ENCODE results near the gene PSMB10. TPM values are rescaled to one million over a fixed set of nuclear protein-coding genes. Genes with fewer than 3 reads are reported as not detected.

Gene PSMB10
- total RNA-seq, 4 donors from 2014 or later = 62.0 to 106 (median 79.9) TPM

DNA sequence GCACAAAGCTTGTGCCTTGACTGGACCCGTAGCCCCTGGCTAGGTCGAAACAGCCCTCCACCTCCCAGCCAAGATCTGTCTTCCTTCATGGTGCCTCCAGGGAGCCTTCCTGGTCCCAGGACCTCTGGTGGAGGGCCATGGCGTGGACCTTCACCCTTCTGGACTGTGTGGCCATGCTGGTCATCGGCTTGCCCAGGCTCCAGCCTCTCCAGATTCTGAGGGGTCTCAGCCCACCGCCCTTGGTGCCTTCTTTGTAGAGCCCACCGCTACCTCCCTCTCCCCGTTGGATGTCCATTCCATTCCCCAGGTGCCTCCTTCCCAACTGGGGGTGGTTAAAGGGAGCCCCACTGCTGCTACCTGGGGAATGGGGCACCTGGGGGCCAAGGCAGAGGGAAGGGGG, 8.5 kb downstream of the PSMB10 start:
- H3K27me3 ChIP-seq = no peaks in the 10 kb centered on the region
- H3K9me3 ChIP-seq = no peaks in the 10 kb centered on the region
- no peak overlapping the region for H3K4me3 ChIP-seq
- H3K4me1 ChIP-seq = peaks cover 0 to 4% (median 0%) of the 10 kb centered on the region in 4 donors
- no peak for DNase-seq
- peaks cover 0 to 61% (median 0%) of the 10 kb centered on the region in 3 donors for H3K36me3 ChIP-seq
- TF ChIP-seq, protein P1, sequence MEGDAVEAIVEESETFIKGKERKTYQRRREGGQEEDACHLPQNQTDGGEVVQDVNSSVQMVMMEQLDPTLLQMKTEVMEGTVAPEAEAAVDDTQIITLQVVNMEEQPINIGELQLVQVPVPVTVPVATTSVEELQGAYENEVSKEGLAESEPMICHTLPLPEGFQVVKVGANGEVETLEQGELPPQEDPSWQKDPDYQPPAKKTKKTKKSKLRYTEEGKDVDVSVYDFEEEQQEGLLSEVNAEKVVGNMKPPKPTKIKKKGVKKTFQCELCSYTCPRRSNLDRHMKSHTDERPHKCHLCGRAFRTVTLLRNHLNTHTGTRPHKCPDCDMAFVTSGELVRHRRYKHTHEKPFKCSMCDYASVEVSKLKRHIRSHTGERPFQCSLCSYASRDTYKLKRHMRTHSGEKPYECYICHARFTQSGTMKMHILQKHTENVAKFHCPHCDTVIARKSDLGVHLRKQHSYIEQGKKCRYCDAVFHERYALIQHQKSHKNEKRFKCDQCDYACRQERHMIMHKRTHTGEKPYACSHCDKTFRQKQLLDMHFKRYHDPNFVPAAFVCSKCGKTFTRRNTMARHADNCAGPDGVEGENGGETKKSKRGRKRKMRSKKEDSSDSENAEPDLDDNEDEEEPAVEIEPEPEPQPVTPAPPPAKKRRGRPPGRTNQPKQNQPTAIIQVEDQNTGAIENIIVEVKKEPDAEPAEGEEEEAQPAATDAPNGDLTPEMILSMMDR (IDR thresholded peaks at IDR 0.05) = no peak
- TF ChIP-seq POLR2A (IDR thresholded peaks at IDR 0.05) = no peak
- no peak overlapping the region for H3K27ac ChIP-seq

DNA sequence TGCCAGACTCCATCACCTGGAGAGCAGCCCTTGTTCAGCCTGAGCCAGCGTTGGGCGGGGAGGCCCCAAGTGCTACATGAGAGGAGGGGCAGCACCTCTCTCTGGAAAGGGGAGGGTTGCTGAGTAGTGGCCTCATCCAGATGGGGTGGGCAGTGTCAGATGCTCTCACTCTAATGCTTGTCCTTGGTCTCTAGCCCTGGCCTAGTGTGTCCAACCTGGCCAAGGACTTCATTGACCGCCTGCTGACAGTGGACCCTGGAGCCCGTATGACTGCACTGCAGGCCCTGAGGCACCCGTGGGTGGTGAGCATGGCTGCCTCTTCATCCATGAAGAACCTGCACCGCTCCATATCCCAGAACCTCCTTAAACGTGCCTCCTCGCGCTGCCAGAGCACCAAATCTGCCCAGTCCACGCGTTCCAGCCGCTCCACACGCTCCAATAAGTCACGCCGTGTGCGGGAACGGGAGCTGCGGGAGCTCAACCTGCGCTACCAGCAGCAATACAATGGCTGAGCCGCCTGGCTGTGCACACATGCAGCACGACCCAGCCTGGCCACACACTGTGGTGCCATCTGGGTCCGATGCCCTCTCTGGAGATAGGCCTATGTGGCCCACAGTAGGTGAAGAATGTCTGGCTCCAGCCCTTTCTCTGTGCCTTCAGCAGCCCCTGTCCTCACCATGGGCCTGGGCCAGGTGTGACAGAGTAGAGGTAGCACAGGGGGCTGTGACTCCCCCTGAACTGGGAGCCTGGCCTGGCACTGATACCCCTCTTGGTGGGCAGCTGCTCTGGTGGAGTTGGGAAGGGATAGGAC, 9.3 kb downstream of the PSMB10 start:
- H3K9me3 ChIP-seq = no peaks in the 10 kb centered on the region
- no peak overlapping the region for H3K27ac ChIP-seq
- DNase-seq = no peak
- peaks cover 0 to 4% (median 0%) of the 10 kb centered on the region in 4 donors for H3K4me1 ChIP-seq
- H3K27me3 ChIP-seq = no peaks in the 10 kb centered on the region
- no peak overlapping the region for H3K4me3 ChIP-seq
- no peak for TF ChIP-seq POLR2A (IDR thresholded peaks at IDR 0.05)
- TF ChIP-seq, protein P1 (IDR thresholded peaks at IDR 0.05) = no peak
- H3K36me3 ChIP-seq = peaks cover 0 to 57% (median 0%) of the 10 kb centered on the region in 3 donors

DNA sequence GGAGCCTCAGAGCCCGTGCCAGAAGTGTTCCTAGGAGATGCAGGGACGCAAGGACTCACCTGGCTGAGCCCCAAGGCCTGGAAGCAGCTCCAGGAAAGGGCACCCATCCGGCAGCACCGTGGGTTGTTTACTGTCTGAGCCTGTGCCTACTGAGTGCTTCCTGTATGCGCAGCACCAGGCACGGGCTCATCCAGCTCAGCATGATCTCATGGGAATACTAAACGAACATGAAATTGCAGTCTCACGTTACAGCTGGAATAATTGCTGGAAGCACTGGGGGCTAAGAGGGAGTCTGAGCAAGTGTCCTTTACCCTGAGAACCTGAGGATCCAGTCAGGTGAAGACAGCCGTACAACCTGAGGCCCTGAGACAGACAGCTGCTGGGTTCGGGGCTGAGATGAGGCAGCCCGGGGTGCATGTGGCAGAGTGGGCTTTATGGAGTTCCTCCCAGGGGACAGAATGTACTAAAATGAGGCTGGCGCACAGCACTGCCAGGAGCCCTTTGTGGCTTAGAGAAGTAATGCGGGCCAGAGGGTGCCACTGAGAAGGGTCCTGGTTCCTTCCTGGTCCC, 10.4 kb downstream of the PSMB10 start:
- no peaks in the 10 kb centered on the region for H3K27me3 ChIP-seq
- no peak for DNase-seq
- peaks cover 0 to 48% (median 0%) of the 10 kb centered on the region in 3 donors for H3K36me3 ChIP-seq
- peak overlapping the region in 1 of 4 donors; percentile 46 for H3K27ac ChIP-seq
- TF ChIP-seq, protein P1 (IDR thresholded peaks at IDR 0.05) = peak in 1 of 6 experiments; percentile 9
- TF ChIP-seq POLR2A (IDR thresholded peaks at IDR 0.05) = no peak
- peaks cover 0 to 4% (median 0%) of the 10 kb centered on the region in 4 donors for H3K4me1 ChIP-seq
- no peaks in the 10 kb centered on the region for H3K9me3 ChIP-seq
- H3K4me3 ChIP-seq = no peak overlapping the region

DNA sequence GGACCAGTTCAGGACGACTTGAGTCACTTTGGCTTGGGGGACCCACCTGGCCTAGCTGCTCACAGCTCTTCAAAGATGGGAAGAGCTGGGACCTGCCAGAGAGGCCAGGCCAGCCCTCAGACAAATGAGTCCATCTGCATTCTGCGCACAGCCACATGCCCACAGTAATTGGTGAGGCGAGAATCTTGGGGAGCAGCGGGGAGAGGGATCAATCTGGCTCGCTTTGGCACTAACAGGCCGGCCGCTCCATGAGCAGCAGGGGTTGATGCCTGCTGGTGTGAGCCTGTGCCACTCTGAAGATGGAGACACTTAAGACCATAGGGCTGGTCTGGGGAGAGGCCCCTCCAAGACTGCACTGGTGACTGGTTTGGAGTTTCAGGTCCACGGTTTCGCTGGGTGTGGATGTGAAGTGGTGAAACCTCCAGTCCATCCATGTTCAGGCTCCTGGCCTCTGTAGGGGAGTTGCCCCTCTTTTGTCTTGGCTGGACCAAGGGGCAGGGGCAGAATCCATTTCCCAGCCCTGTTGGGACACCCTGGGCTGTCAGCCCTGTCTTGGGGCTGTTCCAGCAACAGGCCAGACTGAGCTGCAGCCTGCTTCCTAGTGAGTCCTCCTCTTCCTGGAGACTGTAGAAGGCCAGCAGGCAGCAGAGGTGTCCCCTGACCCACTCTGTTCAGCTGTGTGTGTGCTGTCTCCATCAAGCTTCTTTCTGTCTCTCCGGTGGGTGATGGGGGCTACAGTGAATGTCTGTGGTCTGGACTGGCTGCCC, 12.3 kb downstream of the PSMB10 start:
- Histone ChIP-seq H3K27me3 (no peaks in the 10 kb centered on the region), H3K27ac (no peak overlapping the region), H3K4me1 (peaks cover 0 to 4% (median 0%) of the 10 kb centered on the region in 4 donors), H3K9me3 (no peaks in the 10 kb centered on the region), H3K4me3 (no peak overlapping the region), H3K36me3 (peaks cover 0 to 35% (median 0%) of the 10 kb centered on the region in 3 donors)
- TF ChIP-seq POLR2A (IDR thresholded peaks at IDR 0.05) = no peak
- TF ChIP-seq, protein P1 (IDR thresholded peaks at IDR 0.05) = no peak
- DNase-seq = no peak

DNA sequence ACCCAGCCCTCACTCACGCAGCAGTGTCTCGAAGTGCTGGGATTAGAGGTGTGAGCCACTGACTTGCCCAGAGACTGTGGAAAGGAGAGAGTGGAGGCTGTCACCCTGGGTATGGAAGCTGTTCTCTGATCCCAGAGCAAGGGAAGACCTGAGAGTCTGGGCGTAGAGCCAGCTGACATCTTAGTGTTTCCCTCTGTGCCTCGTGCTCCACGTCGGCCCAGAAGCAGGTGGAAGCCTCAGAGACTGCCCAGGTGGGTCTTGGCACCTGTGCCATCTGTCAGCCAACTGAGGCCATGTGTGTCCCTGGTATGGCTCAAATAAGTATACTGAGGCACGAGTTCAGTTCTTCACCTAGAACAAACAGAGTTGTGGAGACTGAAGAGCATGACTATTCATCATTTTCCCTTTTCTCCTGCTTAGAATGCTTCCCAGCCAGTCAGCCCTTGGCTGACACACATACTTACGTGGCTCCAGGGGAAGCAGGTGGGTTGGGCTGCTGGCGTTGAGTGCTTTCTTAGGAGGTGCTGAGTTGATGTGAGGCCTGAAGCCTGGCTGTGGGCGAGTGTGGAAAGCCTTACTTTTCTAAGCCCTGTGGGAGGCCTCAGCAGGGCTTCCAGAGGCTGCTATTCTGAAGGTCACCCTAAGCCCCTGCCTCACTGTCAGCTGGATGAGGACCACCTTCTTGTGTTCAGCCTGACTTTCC, 13.1 kb downstream of the PSMB10 start:
- Histone ChIP-seq H3K27me3 (no peaks in the 10 kb centered on the region), H3K27ac (no peak overlapping the region), H3K4me3 (no peak overlapping the region), H3K36me3 (peaks cover 0 to 34% (median 0%) of the 10 kb centered on the region in 3 donors), H3K9me3 (no peaks in the 10 kb centered on the region), H3K4me1 (peaks cover 0 to 4% (median 0%) of the 10 kb centered on the region in 4 donors)
- TF ChIP-seq, protein P1 (IDR thresholded peaks at IDR 0.05) = no peak
- TF ChIP-seq POLR2A (IDR thresholded peaks at IDR 0.05) = no peak
- no peak for DNase-seq
